ENCODE data around the gene UBE2G1. TPM values are rescaled to one million over a fixed set of nuclear protein-coding genes. Genes with fewer than 3 reads are reported as not detected.
A peak's percentile ranks its signal among the peaks of the same experiment; 100 is the strongest.

The UBE2G1 gene
- total and polyA plus RNA-seq, 10 of the 15 experiments (the other 5 are each of a cell fraction or from before 2014, with no cell fraction given): 24.4 to 139 (median 77.4) TPM

- TF ChIP-seq NR2C2 (IDR thresholded peaks at IDR 0.05; ENCODE audit: borderline replicate concordance, control insufficient read depth, insufficient read length, low read depth): no peak
- no peak for TF ChIP-seq ZNF384 (IDR thresholded peaks at IDR 0.05; ENCODE audit: borderline replicate concordance, low read depth, low read length)
- TF ChIP-seq ZBED1 (IDR thresholded peaks at IDR 0.05; ENCODE audit: borderline replicate concordance): no peak
- no peak for TF ChIP-seq KLF5 (IDR thresholded peaks at IDR 0.05; ENCODE audit: partially characterized antibody)
These were observed 56.0 kb downstream of the UBE2G1 start (continued) for GRCh38 chr17:4310354-4311060.

- RAD21 ChIA-PET (ENCODE audit: unreplicated experiment): no interaction called here
- H3K9me3 ChIP-seq (replicated peaks; ENCODE audit: control insufficient read depth, insufficient read depth, low read length): no peaks in the 10 kb centered on the region
- no peak for ATAC-seq
- no peak for TF ChIP-seq CBX5 (IDR thresholded peaks at IDR 0.05; ENCODE audit: low read depth)
- BruUV-seq (replicated peaks): no TSS peak
- 100% methylated on average over 1 of the region's 1 CpG for WGBS (ENCODE audit: insufficient coverage, insufficient replicate concordance, low lambda C conversion rate, missing lambda C conversion rate)
- POLR2A ChIA-PET: no interaction called here
- H3K4me1 ChIP-seq (ENCODE audit: control insufficient read depth, insufficient read depth, low read length): peaks cover 18% of the 10 kb centered on the region
- intact Hi-C loops (cut with micrococcal nuclease; ENCODE audit: unreplicated experiment) (no loop called here), in situ Hi-C loops (cut with MboI) (no loop called here)
- peaks cover 3 to 25% of the 10 kb centered on the region in 2 experiments for H3K36me3 ChIP-seq (ENCODE audit: control insufficient read depth in 2 of 2, insufficient read depth in 2 of 2, low read length in 1 of 2)
- DNase-seq (ENCODE audit: low read depth, low spot score): no peak
- H3K4me3 ChIP-seq: no peak overlapping the region
- CTCF ChIA-PET: no interaction called here
- H3K4me2 ChIP-seq (ENCODE audit: control insufficient read depth, insufficient read depth): peak overlapping the region; percentile 31; the same call in 1 of the 2 replicates
- no peak for FAIRE-seq
- H3K27me3 ChIP-seq (replicated peaks in 1 of 2; ENCODE audit: control insufficient read depth in 2 of 2, insufficient read depth in 2 of 2, low read length in 1 of 2): no peaks in the 10 kb centered on the region
- SMC1A ChIA-PET (ENCODE audit: uncharacterized antibody, unreplicated experiment): no interaction called here
- H3K27ac ChIP-seq (ENCODE audit: control insufficient read depth, insufficient read depth): peak overlapping the region; percentile 6; the same call in 1 of the 2 replicates
- H4K20me1 ChIP-seq (ENCODE audit: control insufficient read depth, insufficient read depth): peaks cover 8% of the 10 kb centered on the region; the same call in 1 of the 2 replicates
- H2AFZ ChIP-seq (ENCODE audit: control insufficient read depth, low read depth, low read length): no peak overlapping the region
- H3K79me2 ChIP-seq (ENCODE audit: control insufficient read depth, insufficient read depth, low read length): peaks cover 72% of the 10 kb centered on the region
- H3K9ac ChIP-seq (ENCODE audit: control insufficient read depth, insufficient read depth, low read length): no peak overlapping the region
These were observed 56.6 kb downstream of the UBE2G1 start for GRCh38 chr17:4309897-4310296.
